Body of pancreas (tissue), 4 donors: ENCODE results near the gene TLN1. TPM values are rescaled to one million over a fixed set of nuclear protein-coding genes. Genes with fewer than 3 reads are reported as not detected.

Experiments
- ATAC-seq: fragments of 150-250 bp; one replicate; pipeline ENCODE4 v1.9.1; 2016
- DNase-seq, 4 donors: peaks; one replicate each; pipeline ENCODE4 v3.0.0-alpha.2; 2019
- H3K27ac ChIP-seq, 4 donors: fragments of 200-600 bp; sonication (generic); 1 replicate in 3 of 4; 2 replicates in 1 of 4; pipeline versions ENCODE4 v1.5.1 to v1.6.1; 2016 to 2019; ENCODE audit warnings: mild to moderate bottlenecking in 1 of 4, mixed read lengths in 1 of 4, moderate library complexity in 1 of 4
- H3K27me3 ChIP-seq, 2 donors: fragments of 200-600 bp; sonication (generic); one replicate each; pipeline ENCODE4 v1.6.0; 2016; ENCODE audit warnings: mild to moderate bottlenecking in 1 of 2
- H3K36me3 ChIP-seq, 2 donors: fragments of 200-600 bp; sonication (generic); replicated peaks in 1 of 2; 2 replicates each; pipeline ENCODE4 v1.5.1; 2016; ENCODE audit warnings: low read depth in 2 of 2; ENCODE audit not compliant: insufficient read depth in 1 of 2
- H3K4me1 ChIP-seq: fragments of 200-600 bp; sonication (generic); one replicate; pipeline ENCODE4 v1.6.0; 2016
- H3K4me3 ChIP-seq, 2 donors: fragments of 200-600 bp; sonication (generic); 1 replicate in 1 of 2; 2 replicates in 1 of 2; pipeline ENCODE4 v1.5.1; 2016 to 2019
- H3K9me3 ChIP-seq, 3 donors: fragments of 200-600 bp; sonication (generic); 1 replicate in 2 of 3; 2 replicates in 1 of 3; pipeline ENCODE4 v1.5.1; 2016
- POLR2A ChIP-seq, 3 donors: fragments of 450-650 bp; IDR thresholded peaks; one replicate each; pipeline ENCODE4 v1.6.1; 2016; ENCODE audit warnings: antibody characterized with exemption in 3 of 3, mild to moderate bottlenecking in 2 of 3
- WGBS, 2 donors: methylation state at CpG; one replicate each; pipeline ENCODE4 v1.1.5; 2017; 5-methylcytosine and 5-hydroxymethylcytosine counted together
- intact Hi-C: fragments of 100-400 bp; cut with DNase I; formaldehyde crosslinking; loops from one replicate; pipeline ENCODE4 v1.15.1; 2023
- total RNA-seq, 2 donors: library from RNA; depleted of rRNA; stranded (reverse); fragments of >200 nt; gene quantifications; one replicate each; pipeline ENCODE4 v1.1.0, GENCODE V29; 2016
- TF ChIP-seq, protein P1 (sequence below), 7 experiments: fragments of 450-650 bp in 4 of 7; fragments of 200-600 bp in 3 of 7; sonication (generic) in 3 of 7; IDR thresholded peaks; one replicate each; pipeline ENCODE4 v1.5.1; 2016 to 2019; ENCODE audit warnings: antibody characterized with exemption in 7 of 7

The TLN1 gene, protein sequence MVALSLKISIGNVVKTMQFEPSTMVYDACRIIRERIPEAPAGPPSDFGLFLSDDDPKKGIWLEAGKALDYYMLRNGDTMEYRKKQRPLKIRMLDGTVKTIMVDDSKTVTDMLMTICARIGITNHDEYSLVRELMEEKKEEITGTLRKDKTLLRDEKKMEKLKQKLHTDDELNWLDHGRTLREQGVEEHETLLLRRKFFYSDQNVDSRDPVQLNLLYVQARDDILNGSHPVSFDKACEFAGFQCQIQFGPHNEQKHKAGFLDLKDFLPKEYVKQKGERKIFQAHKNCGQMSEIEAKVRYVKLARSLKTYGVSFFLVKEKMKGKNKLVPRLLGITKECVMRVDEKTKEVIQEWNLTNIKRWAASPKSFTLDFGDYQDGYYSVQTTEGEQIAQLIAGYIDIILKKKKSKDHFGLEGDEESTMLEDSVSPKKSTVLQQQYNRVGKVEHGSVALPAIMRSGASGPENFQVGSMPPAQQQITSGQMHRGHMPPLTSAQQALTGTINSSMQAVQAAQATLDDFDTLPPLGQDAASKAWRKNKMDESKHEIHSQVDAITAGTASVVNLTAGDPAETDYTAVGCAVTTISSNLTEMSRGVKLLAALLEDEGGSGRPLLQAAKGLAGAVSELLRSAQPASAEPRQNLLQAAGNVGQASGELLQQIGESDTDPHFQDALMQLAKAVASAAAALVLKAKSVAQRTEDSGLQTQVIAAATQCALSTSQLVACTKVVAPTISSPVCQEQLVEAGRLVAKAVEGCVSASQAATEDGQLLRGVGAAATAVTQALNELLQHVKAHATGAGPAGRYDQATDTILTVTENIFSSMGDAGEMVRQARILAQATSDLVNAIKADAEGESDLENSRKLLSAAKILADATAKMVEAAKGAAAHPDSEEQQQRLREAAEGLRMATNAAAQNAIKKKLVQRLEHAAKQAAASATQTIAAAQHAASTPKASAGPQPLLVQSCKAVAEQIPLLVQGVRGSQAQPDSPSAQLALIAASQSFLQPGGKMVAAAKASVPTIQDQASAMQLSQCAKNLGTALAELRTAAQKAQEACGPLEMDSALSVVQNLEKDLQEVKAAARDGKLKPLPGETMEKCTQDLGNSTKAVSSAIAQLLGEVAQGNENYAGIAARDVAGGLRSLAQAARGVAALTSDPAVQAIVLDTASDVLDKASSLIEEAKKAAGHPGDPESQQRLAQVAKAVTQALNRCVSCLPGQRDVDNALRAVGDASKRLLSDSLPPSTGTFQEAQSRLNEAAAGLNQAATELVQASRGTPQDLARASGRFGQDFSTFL (N-terminal part only)
- 100 to 1,000 TPM in 1 of 2 donors, 10 to 100 TPM in 1; 93.7 to 130 TPM for total RNA-seq

DNA sequence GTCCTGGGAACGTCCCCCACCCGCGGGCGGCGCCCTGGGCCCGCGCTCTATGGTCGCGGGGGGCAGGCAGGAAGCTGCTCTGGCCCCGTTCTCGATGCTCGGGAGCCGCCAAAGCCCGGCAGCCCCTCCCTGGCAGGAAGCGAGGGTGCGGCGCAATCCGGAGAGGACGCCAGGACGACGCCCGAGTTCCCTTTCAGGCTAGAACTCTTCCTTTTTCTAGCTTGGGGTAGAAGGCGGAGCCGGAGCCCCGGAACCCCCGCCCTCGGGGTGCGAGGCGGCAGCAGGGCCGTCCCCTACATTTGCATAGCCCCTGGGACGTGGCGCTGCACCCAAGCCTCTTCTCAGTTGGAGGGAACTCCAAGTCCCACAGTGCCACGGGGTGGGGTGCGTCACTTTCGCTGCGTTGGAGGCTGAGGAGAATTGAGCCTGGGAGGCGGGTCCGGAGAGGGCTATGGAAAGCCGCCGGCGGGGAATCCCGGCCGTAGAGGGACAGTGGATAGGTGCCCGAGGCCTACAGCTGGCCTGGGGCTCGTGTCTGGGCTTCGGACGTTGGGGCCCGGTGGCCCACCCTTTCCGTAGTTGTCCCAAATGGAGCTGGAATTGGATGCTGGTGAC lies at the start of gene TLN1, which contains the start of gene CREB3:
Gene TLN1, minus strand, starts transcription at position 11 of the 615 bp plus-strand sequence. CDS start 6,501 bp downstream, outside the sequence.
Gene CREB3, plus strand, starts transcription at position 482 of the 615 bp plus-strand sequence. Its CDS starts 107 bp downstream, at position 589.
- H3K36me3 ChIP-seq = peaks cover 5 to 10% of the 10 kb centered on the region in 2 donors
- no peaks in the 10 kb centered on the region for H3K9me3 ChIP-seq
- TF ChIP-seq POLR2A (IDR thresholded peaks at IDR 0.05) = peak; percentile 64 to 83 (median 82)
- TF ChIP-seq, protein P1, sequence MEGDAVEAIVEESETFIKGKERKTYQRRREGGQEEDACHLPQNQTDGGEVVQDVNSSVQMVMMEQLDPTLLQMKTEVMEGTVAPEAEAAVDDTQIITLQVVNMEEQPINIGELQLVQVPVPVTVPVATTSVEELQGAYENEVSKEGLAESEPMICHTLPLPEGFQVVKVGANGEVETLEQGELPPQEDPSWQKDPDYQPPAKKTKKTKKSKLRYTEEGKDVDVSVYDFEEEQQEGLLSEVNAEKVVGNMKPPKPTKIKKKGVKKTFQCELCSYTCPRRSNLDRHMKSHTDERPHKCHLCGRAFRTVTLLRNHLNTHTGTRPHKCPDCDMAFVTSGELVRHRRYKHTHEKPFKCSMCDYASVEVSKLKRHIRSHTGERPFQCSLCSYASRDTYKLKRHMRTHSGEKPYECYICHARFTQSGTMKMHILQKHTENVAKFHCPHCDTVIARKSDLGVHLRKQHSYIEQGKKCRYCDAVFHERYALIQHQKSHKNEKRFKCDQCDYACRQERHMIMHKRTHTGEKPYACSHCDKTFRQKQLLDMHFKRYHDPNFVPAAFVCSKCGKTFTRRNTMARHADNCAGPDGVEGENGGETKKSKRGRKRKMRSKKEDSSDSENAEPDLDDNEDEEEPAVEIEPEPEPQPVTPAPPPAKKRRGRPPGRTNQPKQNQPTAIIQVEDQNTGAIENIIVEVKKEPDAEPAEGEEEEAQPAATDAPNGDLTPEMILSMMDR (IDR thresholded peaks at IDR 0.05) = peak in 2 of 7 experiments; percentile 11 to 29
- DNase-seq (peak; percentile 96 to 98 (median 97)), ATAC-seq (peak; percentile 90)
- WGBS, 2 donors = 0% methylated on average over 9 to 43 of the region's 49 CpGs
- H3K4me3 ChIP-seq = peak within 1 kb of the TSS; percentile 50 to 73
- intact Hi-C loops = loop anchor here (5.0 kb wide), 1 partner anchor 80 kb away; the partner anchor contains the start of gene SIT1
- no peaks in the 10 kb centered on the region for H3K27me3 ChIP-seq
- H3K4me1 ChIP-seq = peaks cover 51% of the 10 kb centered on the region
- H3K27ac ChIP-seq = peak within 1 kb of the TSS; percentile 71 to 95 (median 92)

DNA sequence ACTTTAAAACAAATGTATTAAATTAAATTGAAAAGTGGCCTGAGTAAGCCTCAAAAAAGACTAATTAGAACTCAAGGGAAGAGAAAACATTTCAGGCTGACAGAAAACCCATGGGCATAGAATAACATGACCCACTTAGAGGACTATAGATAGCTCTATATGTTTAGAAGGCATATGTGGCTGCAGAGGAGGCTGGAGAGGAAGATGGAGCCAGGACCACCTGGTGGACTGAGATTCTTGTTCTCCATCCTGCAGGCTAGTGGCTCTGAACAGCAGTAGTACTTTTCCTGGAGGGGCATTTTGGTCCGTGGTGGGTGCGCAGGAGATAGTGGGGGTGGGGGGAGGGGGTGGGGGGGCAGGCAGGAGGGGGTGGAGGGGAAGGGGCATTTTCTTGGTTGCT lies 49.1 kb upstream of the TLN1 start:
- DNase-seq (no peak), ATAC-seq (no peak)
- no peak for TF ChIP-seq POLR2A (IDR thresholded peaks at IDR 0.05)
- TF ChIP-seq, protein P1 (IDR thresholded peaks at IDR 0.05) = no peak
- intact Hi-C loops = no loop called here
- no peaks in the 10 kb centered on the region for H3K27me3 ChIP-seq
- H3K36me3 ChIP-seq = no peaks in the 10 kb centered on the region
- 54 to 67% methylated on average over 2 of the region's 2 CpGs for whole genome bisulfite sequencing, 2 donors
- H3K4me3 ChIP-seq = no peak overlapping the region
- H3K27ac ChIP-seq = no peak overlapping the region
- no peaks in the 10 kb centered on the region for H3K9me3 ChIP-seq
- H3K4me1 ChIP-seq = no peaks in the 10 kb centered on the region

DNA sequence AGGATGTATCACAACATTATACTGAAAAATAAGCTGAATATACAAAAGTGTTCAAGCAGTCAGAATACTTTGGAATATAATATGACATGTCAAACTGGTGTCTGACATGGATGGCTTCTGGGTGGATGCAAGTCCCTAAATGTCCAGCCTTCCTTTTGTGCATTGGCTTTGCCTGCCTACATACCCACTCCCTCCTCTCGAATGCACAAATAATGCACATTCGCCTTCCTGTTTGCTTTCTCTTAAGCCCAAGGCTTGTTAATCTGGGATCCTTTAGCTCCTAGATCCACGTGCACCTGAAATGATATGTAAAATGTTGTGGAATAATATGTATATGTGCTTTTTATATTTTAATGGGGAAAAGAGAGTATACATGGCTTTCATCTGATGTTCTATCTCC lies 46.5 kb upstream of the TLN1 start:
- H3K27me3 ChIP-seq = no peaks in the 10 kb centered on the region
- no peaks in the 10 kb centered on the region for H3K36me3 ChIP-seq
- H3K9me3 ChIP-seq = no peaks in the 10 kb centered on the region
- DNase-seq = no peak
- no peak for ATAC-seq
- TF ChIP-seq POLR2A (IDR thresholded peaks at IDR 0.05) = no peak
- TF ChIP-seq, protein P1 (IDR thresholded peaks at IDR 0.05) = no peak
- WGBS, 2 donors = 76 to 90% methylated on average over 3 of the region's 3 CpGs
- no peak overlapping the region for H3K4me3 ChIP-seq
- intact Hi-C loops = no loop called here
- no peak overlapping the region for H3K27ac ChIP-seq
- H3K4me1 ChIP-seq = peaks cover 5% of the 10 kb centered on the region

DNA sequence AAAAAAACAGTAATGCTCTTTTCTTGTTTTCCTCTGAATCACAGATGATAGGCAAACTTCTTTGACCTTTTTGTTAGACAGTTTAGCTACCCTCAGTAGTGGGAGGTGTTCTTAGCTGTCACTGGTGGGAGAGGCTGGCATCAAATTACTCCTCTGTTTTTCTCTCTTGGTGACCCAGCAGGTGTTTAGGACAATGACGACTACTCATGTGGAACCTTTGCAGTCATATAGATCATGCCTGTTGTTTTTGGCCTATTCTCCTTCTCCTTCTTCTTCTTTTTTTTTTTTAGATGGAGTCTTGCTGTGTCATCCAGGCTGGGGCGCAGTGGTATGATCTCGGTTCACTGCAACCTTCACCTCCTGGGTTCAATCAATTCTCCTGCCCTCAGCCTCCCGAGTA lies 44.0 kb upstream of the TLN1 start:
- Histone ChIP-seq H3K4me3 (no peak overlapping the region), H3K27ac (no peak overlapping the region), H3K4me1 (peaks cover 22% of the 10 kb centered on the region), H3K9me3 (no peaks in the 10 kb centered on the region), H3K27me3 (no peaks in the 10 kb centered on the region), H3K36me3 (no peaks in the 10 kb centered on the region)
- intact Hi-C loops = no loop called here
- TF ChIP-seq, protein P1 (IDR thresholded peaks at IDR 0.05) = no peak
- TF ChIP-seq POLR2A (IDR thresholded peaks at IDR 0.05) = no peak
- WGBS, 2 donors = 76 to 83% methylated on average over 4 of the region's 4 CpGs
- DNase-seq (no peak), ATAC-seq (no peak)
